ENCODE results near the gene CLDN16. TPM values are rescaled to one million over a fixed set of nuclear protein-coding genes. Genes with fewer than 3 reads are reported as not detected.
A peak's percentile ranks its signal among the peaks of the same experiment; 100 is the strongest.

Gene CLDN16
- total and polyA plus RNA-seq, 2 donors (not counting 1 experiment from before 2014, with no cell fraction given), result 0.10 to 0.33 TPM

- no peak for DNase-seq (ENCODE audit: low read depth in 2 of 2)
- H3K36me3 ChIP-seq (ENCODE audit: control insufficient read depth, insufficient read depth, low read length), result no peaks in the 10 kb centered on the region
- no peak overlapping the region for H3K4me3 ChIP-seq (replicated peaks in 1 of 4; ENCODE audit: control extremely low read depth in 1 of 4, insufficient read depth in 1 of 4, low read depth in 3 of 4, low read length in 4 of 4)
- H3K4me1 ChIP-seq (ENCODE audit: control insufficient read depth, extremely low read depth, insufficient read depth, low read length), result no peaks in the 10 kb centered on the region
- H3K4me2 ChIP-seq (ENCODE audit: extremely low read depth, insufficient read depth, low read length), result no peak overlapping the region
- no peaks in the 10 kb centered on the region for H4K20me1 ChIP-seq (ENCODE audit: control insufficient read depth, extremely low read depth, insufficient read depth, low read length)
- H3K27ac ChIP-seq (ENCODE audit: insufficient read depth, low read length), result no peak overlapping the region
- H3K79me2 ChIP-seq (ENCODE audit: control insufficient read depth, insufficient read depth, low read length), result no peaks in the 10 kb centered on the region
- H2AFZ ChIP-seq (ENCODE audit: low read length), result no peak overlapping the region
- no peaks in the 10 kb centered on the region for H3K9me3 ChIP-seq (ENCODE audit: control insufficient read depth, insufficient read depth, low read depth, low read length)
- H3K27me3 ChIP-seq (ENCODE audit: control insufficient read depth, insufficient read depth, low read length), result no peaks in the 10 kb centered on the region
- TF ChIP-seq CTCF (conservative IDR thresholded peaks at IDR 0.05 in 1 of 2, IDR thresholded peaks at IDR 0.05 in 1 of 2; ENCODE audit: low read depth in 1 of 2, low read length in 2 of 2) (no peak), EZH2 (IDR thresholded peaks at IDR 0.05; ENCODE audit: low read length, missing control alignments) (no peak)
- no peak overlapping the region for H3K9ac ChIP-seq (ENCODE audit: insufficient read depth, low read length)
These were observed 11.7 kb downstream of the CLDN16 start for GRCh38 chr3:190399677-190400076.

- Histone ChIP-seq H2AFZ (ENCODE audit: low read length) (no peak overlapping the region), H3K4me2 (ENCODE audit: extremely low read depth, insufficient read depth, low read length) (no peak overlapping the region), H3K27me3 (ENCODE audit: control insufficient read depth, insufficient read depth, low read length) (no peaks in the 10 kb centered on the region), H4K20me1 (ENCODE audit: control insufficient read depth, extremely low read depth, insufficient read depth, low read length) (no peaks in the 10 kb centered on the region), H3K4me3 (replicated peaks in 1 of 4; ENCODE audit: control extremely low read depth in 1 of 4, insufficient read depth in 1 of 4, low read depth in 3 of 4, low read length in 4 of 4) (no peak overlapping the region), H3K36me3 (ENCODE audit: control insufficient read depth, insufficient read depth, low read length) (no peaks in the 10 kb centered on the region), H3K9ac (ENCODE audit: insufficient read depth, low read length) (no peak overlapping the region), H3K79me2 (ENCODE audit: control insufficient read depth, insufficient read depth, low read length) (no peaks in the 10 kb centered on the region), H3K4me1 (ENCODE audit: control insufficient read depth, extremely low read depth, insufficient read depth, low read length) (no peaks in the 10 kb centered on the region), H3K27ac (ENCODE audit: insufficient read depth, low read length) (no peak overlapping the region), H3K9me3 (ENCODE audit: control insufficient read depth, insufficient read depth, low read depth, low read length) (no peaks in the 10 kb centered on the region)
- no peak for DNase-seq (ENCODE audit: low read depth in 2 of 2)
- TF ChIP-seq CTCF (conservative IDR thresholded peaks at IDR 0.05 in 1 of 2, IDR thresholded peaks at IDR 0.05 in 1 of 2; ENCODE audit: low read depth in 1 of 2, low read length in 2 of 2) (no peak), EZH2 (IDR thresholded peaks at IDR 0.05; ENCODE audit: low read length, missing control alignments) (no peak)
These were observed 14.0 kb downstream of the CLDN16 start for GRCh38 chr3:190401963-190402362.

- H3K27ac ChIP-seq (ENCODE audit: insufficient read depth, low read length), result no peak overlapping the region
- no peak overlapping the region for H3K9ac ChIP-seq (ENCODE audit: insufficient read depth, low read length)
- peak in 1 of 2 donors; percentile 18 for DNase-seq (ENCODE audit: low read depth in 2 of 2)
- H4K20me1 ChIP-seq (ENCODE audit: control insufficient read depth, extremely low read depth, insufficient read depth, low read length), result no peaks in the 10 kb centered on the region
- no peaks in the 10 kb centered on the region for H3K9me3 ChIP-seq (ENCODE audit: control insufficient read depth, insufficient read depth, low read depth, low read length)
- no peak overlapping the region for H3K4me3 ChIP-seq (replicated peaks in 1 of 4; ENCODE audit: control extremely low read depth in 1 of 4, insufficient read depth in 1 of 4, low read depth in 3 of 4, low read length in 4 of 4)
- H2AFZ ChIP-seq (ENCODE audit: low read length), result peak overlapping the region; percentile 23
- H3K4me2 ChIP-seq (ENCODE audit: extremely low read depth, insufficient read depth, low read length), result no peak overlapping the region
- no peaks in the 10 kb centered on the region for H3K36me3 ChIP-seq (ENCODE audit: control insufficient read depth, insufficient read depth, low read length)
- no peaks in the 10 kb centered on the region for H3K79me2 ChIP-seq (ENCODE audit: control insufficient read depth, insufficient read depth, low read length)
- H3K27me3 ChIP-seq (ENCODE audit: control insufficient read depth, insufficient read depth, low read length), result no peaks in the 10 kb centered on the region
- TF ChIP-seq EZH2 (IDR thresholded peaks at IDR 0.05; ENCODE audit: low read length, missing control alignments) (no peak), CTCF (conservative IDR thresholded peaks at IDR 0.05 in 1 of 2, IDR thresholded peaks at IDR 0.05 in 1 of 2; ENCODE audit: low read depth in 1 of 2, low read length in 2 of 2) (no peak)
- no peaks in the 10 kb centered on the region for H3K4me1 ChIP-seq (ENCODE audit: control insufficient read depth, extremely low read depth, insufficient read depth, low read length)
These were observed 16.8 kb downstream of the CLDN16 start for GRCh38 chr3:190404715-190405114.

Data from fibroblast of lung (primary cell).